GM19239 (cell line): ENCODE measurements around the gene PDLIM1.
A peak's percentile ranks its signal among the peaks of the same experiment; 100 is the strongest.
"Not testable (repeated sequence)": the region's sequence is repeated elsewhere in the genome, so short reads cannot be mapped to it uniquely, and the experiment has no call there.

Source experiments
- DNase-seq: peaks from one replicate; pipeline ENCODE4 v3.0.0; 2011; ENCODE audit warnings: low spot score; ENCODE audit not compliant: insufficient read length
- FAIRE-seq: peaks from 2 replicates; lab custom pipeline; 2011; peaks lifted over from hg19 to GRCh38; lab: Jason Lieb, UNC

The PDLIM1 gene

DNA sequence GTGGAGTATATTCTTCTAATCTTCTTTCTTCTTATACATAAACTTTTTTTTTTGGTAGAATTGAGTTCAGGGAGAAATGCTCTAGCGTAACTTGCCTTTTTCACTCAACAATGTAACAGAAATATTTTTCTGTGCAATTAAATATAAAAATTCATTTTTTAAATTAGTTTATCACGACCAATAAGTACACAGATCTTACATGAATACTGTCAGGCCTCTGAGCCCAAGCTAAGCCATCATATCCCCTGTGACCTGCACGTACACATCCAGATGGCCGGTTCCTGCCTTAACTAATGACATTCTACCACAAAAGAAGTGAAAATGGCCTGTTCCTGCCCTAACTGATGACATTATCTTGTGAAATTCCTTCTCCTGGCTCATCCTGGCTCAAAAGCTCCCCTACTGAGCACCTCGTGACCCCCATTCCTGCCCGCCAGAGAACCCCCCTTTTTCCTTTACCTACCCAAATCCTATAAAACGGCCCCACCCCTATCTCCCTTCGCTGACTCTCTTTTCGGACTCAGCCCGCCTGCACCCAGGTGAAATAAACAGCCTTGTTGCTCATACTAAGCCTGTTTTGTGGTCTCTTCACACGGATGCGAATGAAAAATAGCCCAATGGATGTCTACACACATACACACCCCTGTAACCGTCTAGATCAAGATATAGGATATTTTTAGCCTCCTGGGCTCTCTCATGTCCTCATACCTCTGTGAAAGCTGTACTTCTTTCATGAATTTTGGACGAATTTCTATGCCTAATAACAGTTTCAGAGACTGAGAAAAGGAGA lies 61.7 kb downstream of the PDLIM1 start:
- not testable (repeated sequence) for FAIRE-seq, DNase-seq

GRCh38 chr10:95225136-95225535 lies 65.7 kb downstream of the PDLIM1 start:
- FAIRE-seq (no peak), DNase-seq (no peak)

DNA sequence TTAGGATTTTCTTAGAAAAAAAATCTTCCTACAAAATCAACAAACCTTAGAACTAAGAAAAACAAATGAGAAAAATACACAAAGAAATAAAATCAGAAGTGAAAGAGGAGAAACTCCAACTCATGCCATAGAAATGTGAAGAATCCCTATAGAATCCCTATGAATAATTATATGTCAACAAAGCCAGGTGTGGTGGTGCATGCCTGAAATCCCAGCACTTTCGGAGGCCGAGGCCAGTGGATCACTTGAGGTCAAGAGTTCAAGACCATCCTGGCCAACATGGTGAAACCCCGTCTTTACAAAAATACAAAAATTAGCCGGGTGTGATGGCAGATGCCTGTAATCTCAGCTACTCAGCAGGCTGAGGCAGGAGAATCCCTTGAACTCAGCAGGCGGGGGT lies 69.7 kb downstream of the PDLIM1 start:
- FAIRE-seq = no peak
- DNase-seq = no peak

GRCh38 chr10:95220539-95220938 lies 70.3 kb downstream of the PDLIM1 start:
- DNase-seq (no peak), FAIRE-seq (no peak)

- FAIRE-seq (no peak), DNase-seq (no peak)
These were observed 73.3 kb downstream of the PDLIM1 start for GRCh38 chr10:95217476-95217875.

DNA sequence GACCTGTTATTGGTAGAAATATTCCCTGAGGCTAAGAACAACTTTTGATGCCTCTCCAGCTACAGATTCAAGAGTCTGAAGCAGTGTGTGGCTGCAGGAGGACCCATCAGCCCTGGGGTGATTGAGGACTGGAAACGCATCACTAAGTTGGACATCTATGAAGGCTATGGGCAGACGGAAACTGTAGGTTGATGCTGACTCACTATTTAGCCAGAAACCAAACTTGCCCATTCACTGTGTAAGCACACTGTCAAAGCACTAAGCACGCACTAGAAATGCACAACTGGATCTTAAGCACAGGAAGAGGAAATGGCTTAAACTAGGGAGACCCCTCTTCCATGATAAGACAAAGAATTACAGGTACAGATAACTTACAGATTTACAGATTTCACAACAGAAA lies 76.0 kb downstream of the PDLIM1 start:
- peak; percentile 54 for FAIRE-seq
- no peak for DNase-seq

DNA sequence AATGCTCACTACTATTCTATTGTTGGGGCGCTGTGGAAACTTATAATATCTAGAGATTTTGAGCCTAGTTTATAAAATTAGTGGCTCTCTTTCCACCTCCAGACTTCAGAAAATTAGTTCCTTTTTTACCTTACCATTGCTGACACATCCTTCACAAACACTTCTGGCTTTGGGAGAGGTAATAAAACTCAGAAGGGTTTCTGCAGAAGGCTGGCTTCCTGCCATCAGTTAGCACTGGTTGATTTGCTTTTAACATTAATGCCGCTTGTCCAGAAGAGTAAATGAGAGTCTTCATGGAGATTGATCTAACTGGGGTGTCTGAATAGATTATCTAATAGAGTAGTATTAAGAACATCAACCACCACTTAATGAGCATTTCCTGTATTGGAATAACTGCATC lies 76.4 kb downstream of the PDLIM1 start:
- FAIRE-seq (no peak), DNase-seq (no peak)

- no peak for FAIRE-seq
- DNase-seq = no peak
These were observed 79.1 kb downstream of the PDLIM1 start for GRCh38 chr10:95211606-95212279.

GRCh38 chr10:95209509-95210127 lies 81.2 kb downstream of the PDLIM1 start:
- peak; percentile 21 for FAIRE-seq

DNA sequence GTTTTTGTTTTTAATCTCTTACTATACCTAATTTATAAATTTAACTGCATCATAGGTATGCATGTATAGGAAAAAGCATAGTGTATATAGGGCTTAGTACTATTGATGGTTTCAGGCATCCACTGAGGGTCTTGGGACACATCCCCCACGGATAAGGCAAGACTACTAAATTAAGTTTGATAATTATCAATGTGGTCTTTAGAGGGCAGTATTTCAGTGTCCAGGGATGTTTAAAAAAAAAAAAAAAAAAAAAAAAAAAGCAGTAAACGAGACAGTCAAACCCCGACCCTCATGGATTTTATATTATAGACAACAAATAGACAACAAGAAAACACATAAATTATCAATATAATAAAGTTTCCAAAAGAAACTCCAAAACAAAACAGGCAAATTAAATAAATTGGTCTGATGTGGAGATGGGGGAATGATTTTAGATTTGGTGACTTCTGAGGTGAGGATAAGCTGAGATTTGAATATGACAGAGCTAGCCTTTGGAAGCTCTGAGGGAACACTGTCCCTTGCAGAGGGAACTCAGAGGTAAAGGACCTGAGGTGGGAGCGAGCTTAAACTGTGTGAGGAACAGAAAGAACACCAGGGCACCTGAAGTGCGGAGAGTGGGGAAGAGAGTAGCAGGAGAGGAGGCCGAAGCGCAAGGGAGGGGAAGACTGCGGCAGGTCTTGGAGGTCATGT lies 82.0 kb downstream of the PDLIM1 start:
- no peak for FAIRE-seq

More at GRCh38 chr10:95209509-95210127, 81.2 kb downstream of the PDLIM1 start:
- no peak for DNase-seq

DNA sequence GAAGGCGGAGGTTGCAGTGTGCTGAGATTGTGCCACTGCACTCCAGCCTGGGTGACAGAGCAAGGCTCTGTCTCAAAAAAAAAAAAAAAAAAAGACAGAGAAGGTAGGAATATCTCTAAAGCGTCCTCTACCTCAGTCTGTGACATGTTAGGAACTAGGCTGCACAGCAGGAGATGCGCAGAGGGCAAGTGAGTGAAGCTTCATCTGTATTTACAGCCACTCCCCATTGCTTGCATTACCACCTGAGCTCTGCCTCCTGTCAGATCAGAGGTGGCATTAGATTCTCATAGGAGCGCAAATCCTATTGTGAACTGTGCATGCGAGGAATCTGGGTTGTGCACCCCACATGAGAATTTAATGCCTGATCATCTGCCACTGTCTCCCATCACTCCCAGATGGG lies 87.9 kb downstream of the PDLIM1 start:
- DNase-seq, FAIRE-seq: not testable (repeated sequence)

More for the DNA sequence above, 82.0 kb downstream of the PDLIM1 start:
- DNase-seq = no peak

DNA sequence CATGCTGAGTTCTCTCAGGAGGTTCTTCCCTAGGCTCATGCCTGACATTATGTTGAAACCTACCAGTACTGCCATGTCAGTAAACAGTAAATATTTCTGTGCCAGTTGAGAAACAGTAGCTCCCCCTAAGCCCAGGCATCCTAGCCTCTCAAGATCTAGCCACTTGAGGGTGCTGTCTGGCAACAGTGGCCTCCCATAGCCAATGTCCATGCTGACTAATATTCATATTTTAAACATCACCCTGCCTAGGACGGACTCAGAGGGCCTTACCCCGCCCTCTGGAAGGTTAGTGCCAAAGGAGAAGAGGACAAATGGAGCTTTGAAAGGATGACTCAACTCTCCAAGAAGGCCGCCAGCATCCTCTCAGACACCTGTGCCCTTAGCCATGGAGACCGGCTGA lies 89.1 kb downstream of the PDLIM1 start:
- DNase-seq = no peak

DNA sequence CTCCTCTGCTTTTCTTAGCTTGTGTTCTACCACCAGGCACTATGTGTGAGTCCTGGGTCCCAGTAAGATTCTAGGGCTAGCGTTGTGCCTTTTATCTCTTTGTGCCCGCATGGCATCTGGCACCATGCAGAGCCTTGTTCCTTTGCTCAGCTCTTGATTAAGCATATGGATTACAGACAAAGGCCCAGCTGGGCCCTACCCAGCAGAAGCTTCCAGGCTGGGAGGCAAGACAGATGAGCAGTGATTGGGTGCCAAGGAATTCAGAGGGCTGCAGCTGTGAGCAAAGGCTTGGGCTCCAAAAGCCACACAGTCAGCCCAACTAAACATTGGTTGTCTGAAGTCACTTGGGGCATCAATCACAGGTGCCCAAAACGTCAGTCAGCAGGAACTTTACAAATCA lies 94.8 kb downstream of the PDLIM1 start:
- FAIRE-seq (no peak), DNase-seq (no peak)

More for the DNA sequence above, 89.1 kb downstream of the PDLIM1 start:
- no peak for FAIRE-seq

DNA sequence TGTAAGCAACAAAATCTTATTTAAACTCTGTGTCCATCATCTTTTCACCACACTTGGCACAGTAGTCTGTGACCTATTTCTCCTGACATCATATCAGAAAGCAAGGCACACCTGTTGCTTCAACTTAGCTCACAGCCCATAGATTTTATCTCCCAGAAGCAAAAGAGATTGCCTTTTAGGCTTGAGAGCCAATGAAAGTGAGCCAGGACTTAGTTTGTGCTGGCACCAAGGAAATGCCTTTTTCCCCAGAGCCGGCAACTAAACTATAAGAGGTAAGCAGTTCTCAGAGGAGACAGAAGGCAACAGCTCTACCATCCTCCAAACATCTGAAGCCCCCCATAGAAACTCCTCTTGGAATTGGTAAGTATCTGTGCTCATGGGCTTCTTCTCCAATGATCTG lies 96.9 kb downstream of the PDLIM1 start, which contains the start of gene ACSM6:
TSS of gene ACSM6 (plus strand) at position 295 of the 400 bp plus-strand sequence. CDS start 248 bp downstream, outside the sequence.
- DNase-seq (no peak), FAIRE-seq (no peak)

DNA sequence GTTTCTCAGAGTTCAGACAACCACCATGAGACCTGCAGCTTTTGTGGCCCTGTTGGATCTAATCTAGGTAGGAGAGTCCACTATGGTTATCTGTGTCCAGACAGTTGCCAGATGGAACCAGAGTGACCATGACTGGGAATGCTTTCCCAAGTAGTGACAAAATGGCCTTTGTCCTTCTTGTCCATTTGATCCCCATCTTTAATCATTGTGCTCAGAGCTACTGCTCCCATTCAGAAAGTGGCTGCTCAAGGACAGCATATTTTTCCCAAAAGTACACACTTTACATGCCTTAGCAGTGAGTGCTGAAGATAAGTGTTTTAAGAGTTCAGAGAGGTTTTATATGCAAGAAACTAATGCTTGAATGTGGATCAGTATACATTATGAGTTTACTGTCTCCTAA lies 102.2 kb downstream of the PDLIM1 start:
- no peak for FAIRE-seq
- no peak for DNase-seq

DNA sequence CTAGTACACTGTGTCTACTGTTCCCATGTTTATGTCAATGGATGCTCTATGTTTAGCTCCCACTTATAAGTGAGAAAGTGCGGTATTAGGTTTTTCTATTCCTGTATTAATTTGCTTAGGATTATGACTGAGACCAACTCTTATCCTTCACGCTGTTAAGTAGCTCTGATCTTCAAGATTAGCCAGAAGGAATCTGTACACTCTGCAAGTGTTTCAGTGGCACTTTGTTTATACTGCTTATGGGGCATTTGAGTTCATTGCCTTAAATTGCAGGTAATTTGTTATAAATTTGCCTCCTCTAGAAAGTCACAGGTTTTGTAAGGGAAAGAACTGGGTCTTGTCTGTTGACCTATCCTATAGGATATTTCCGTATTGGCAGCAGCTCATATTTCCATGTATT lies 103.2 kb downstream of the PDLIM1 start:
- DNase-seq = no peak
- FAIRE-seq = no peak
